Measurements from ENCODE around the gene TCP1.

The TCP1 gene

GRCh38 chr6:159819932-159820640, 30.7 kb upstream of the TCP1 start:
- TF ChIP-seq CREB5 (CRISPR knock-in tag; IDR thresholded peaks at IDR 0.05; ENCODE audit: low read depth) = no peak
- no peak for TF ChIP-seq PATZ1 (CRISPR knock-in tag; IDR thresholded peaks at IDR 0.05; ENCODE audit: borderline replicate concordance)
- ATAC-seq = no peak

- TF ChIP-seq ZC3H10 (CRISPR knock-in tag; IDR thresholded peaks at IDR 0.05) (no peak), ZNF565 (CRISPR knock-in tag; conservative IDR thresholded peaks at IDR 0.05; ENCODE audit: low read depth) (no peak), CREB5 (CRISPR knock-in tag; IDR thresholded peaks at IDR 0.05; ENCODE audit: low read depth) (no peak), CSDC2 (CRISPR knock-in tag; IDR thresholded peaks at IDR 0.05) (no peak), TOX (CRISPR knock-in tag; IDR thresholded peaks at IDR 0.05; ENCODE audit: borderline replicate concordance) (no peak), POU6F1 (CRISPR knock-in tag; IDR thresholded peaks at IDR 0.05; ENCODE audit: borderline replicate concordance, low read depth) (no peak), ZFP30 (CRISPR knock-in tag; IDR thresholded peaks at IDR 0.05) (no peak), ZNF70 (CRISPR knock-in tag; IDR thresholded peaks at IDR 0.05) (no peak), BACH2 (CRISPR knock-in tag; IDR thresholded peaks at IDR 0.05; ENCODE audit: borderline replicate concordance) (no peak), ZFP3 (CRISPR knock-in tag; IDR thresholded peaks at IDR 0.05) (no peak), TCF4 (CRISPR knock-in tag; IDR thresholded peaks at IDR 0.05; ENCODE audit: borderline replicate concordance) (no peak), ISL1 (CRISPR knock-in tag; IDR thresholded peaks at IDR 0.05) (no peak), ESRRG (CRISPR knock-in tag; IDR thresholded peaks at IDR 0.05) (no peak), PATZ1 (CRISPR knock-in tag; IDR thresholded peaks at IDR 0.05; ENCODE audit: borderline replicate concordance) (no peak), ARNTL (CRISPR knock-in tag; IDR thresholded peaks at IDR 0.05; ENCODE audit: borderline replicate concordance, low read depth) (no peak)
These were observed 29.7 kb upstream of the TCP1 start for GRCh38 chr6:159819098-159819497.

GRCh38 chr6:159817951-159818739, 28.7 kb upstream of the TCP1 start:
- no peak for ATAC-seq

More at GRCh38 chr6:159819098-159819497, 29.7 kb upstream of the TCP1 start:
- ATAC-seq = no peak

More at GRCh38 chr6:159817951-159818739, 28.7 kb upstream of the TCP1 start:
- TF ChIP-seq BACH2 (CRISPR knock-in tag; IDR thresholded peaks at IDR 0.05; ENCODE audit: borderline replicate concordance) (no peak), PATZ1 (CRISPR knock-in tag; IDR thresholded peaks at IDR 0.05; ENCODE audit: borderline replicate concordance) (no peak), CREB5 (CRISPR knock-in tag; IDR thresholded peaks at IDR 0.05; ENCODE audit: low read depth) (no peak), POU6F1 (CRISPR knock-in tag; IDR thresholded peaks at IDR 0.05; ENCODE audit: borderline replicate concordance, low read depth) (no peak), ZNF565 (CRISPR knock-in tag; conservative IDR thresholded peaks at IDR 0.05; ENCODE audit: low read depth) (no peak), TOX (CRISPR knock-in tag; IDR thresholded peaks at IDR 0.05; ENCODE audit: borderline replicate concordance) (no peak)
